Stimulated activated CD4-positive, alpha-beta T cell treated with anti-CD3 and anti-CD28 coated beads, Interleukin-15, amount 100 ng/mL, for 1 hour (primary cell): ENCODE data around the gene EXOC1.
A peak's percentile ranks its signal among the peaks of the same experiment; 100 is the strongest.
"Not testable (repeated sequence)": the region's sequence is repeated elsewhere in the genome, so short reads cannot be mapped to it uniquely, and the experiment has no call there.

Experiments used
- DNase-seq, 2 donors: peaks; one replicate each; pipeline ENCODE4 v3.0.0-alpha.2; 2020; ENCODE audit warnings: low read depth in 1 of 2, low spot score in 1 of 2

EXOC1 gene

GRCh38 chr4:55853484-55854046 lies at the start of gene EXOC1:
EXOC1 (plus strand) TSS chr4:55853648; CDS start chr4:55858324, 4,676 bp downstream.
- DNase-seq: peak; percentile 91 to 99

- DNase-seq: no peak
Observed at GRCh38 chr4:55807556-55807955, 45.9 kb upstream of the EXOC1 start.

GRCh38 chr4:55808186-55808585 lies 45.3 kb upstream of the EXOC1 start:
- no peak for DNase-seq

GRCh38 chr4:55808632-55809031 lies 44.8 kb upstream of the EXOC1 start:
- no peak for DNase-seq

GRCh38 chr4:55817691-55818090 lies 35.8 kb upstream of the EXOC1 start:
- DNase-seq: no peak

GRCh38 chr4:55819634-55820033 lies 33.8 kb upstream of the EXOC1 start, which contains the start of gene EXOC1L:
EXOC1L (plus strand) TSS chr4:55819790; CDS start chr4:55820027, 237 bp downstream.
- no peak for DNase-seq

GRCh38 chr4:55820279-55820678 lies 33.2 kb upstream of the EXOC1 start:
- DNase-seq: no peak

- DNase-seq: no peak
Observed at GRCh38 chr4:55822329-55822728, 31.1 kb upstream of the EXOC1 start.

- DNase-seq: no peak
Observed at GRCh38 chr4:55824865-55825264, 28.6 kb upstream of the EXOC1 start.

- DNase-seq: no peak
Observed at GRCh38 chr4:55826986-55827385, 26.5 kb upstream of the EXOC1 start.

- DNase-seq: no peak
Observed at GRCh38 chr4:55827582-55827981, 25.9 kb upstream of the EXOC1 start.

- DNase-seq: no peak
Observed at GRCh38 chr4:55830048-55830447, 23.4 kb upstream of the EXOC1 start.

GRCh38 chr4:55830716-55831115 lies 22.7 kb upstream of the EXOC1 start:
- no peak for DNase-seq

- DNase-seq: no peak
Observed at GRCh38 chr4:55834086-55834795, 19.2 kb upstream of the EXOC1 start.

GRCh38 chr4:55837903-55838302 lies 15.5 kb upstream of the EXOC1 start:
- no peak for DNase-seq

- DNase-seq: no peak
Observed at GRCh38 chr4:55838356-55838755, 15.1 kb upstream of the EXOC1 start.

GRCh38 chr4:55838952-55839351 lies 14.5 kb upstream of the EXOC1 start:
- no peak for DNase-seq

- no peak for DNase-seq
Observed at GRCh38 chr4:55840956-55841355, 12.5 kb upstream of the EXOC1 start.

- DNase-seq: not testable (repeated sequence)
Observed at GRCh38 chr4:55841373-55842239, 11.8 kb upstream of the EXOC1 start.

- not testable (repeated sequence) for DNase-seq
Observed at GRCh38 chr4:55842312-55842711, 11.1 kb upstream of the EXOC1 start.

GRCh38 chr4:55849724-55850123 lies 3.7 kb upstream of the EXOC1 start:
- no peak for DNase-seq

- no peak for DNase-seq
Observed at GRCh38 chr4:55851885-55852284, 1.6 kb upstream of the EXOC1 start.
